HEK293 (cell line): ENCODE data around the gene GIMAP1.

Experiments used
- CTCF ChIA-PET: fragments of 350-600 bp; formaldehyde crosslinking; extraction: SDS; loops from one replicate; lab custom pipeline; 2021; ENCODE audit warnings: antibody characterized with exemption; lab: Yijun Ruan, JAX
- POLR2A ChIA-PET: fragments of 300-600 bp; formaldehyde crosslinking; extraction: SDS; loops from one replicate; lab custom pipeline; 2020; ENCODE audit warnings: antibody characterized with exemption, inconsistent platforms; lab: Yijun Ruan, JAX
- H3K27ac ChIP-seq: fragments of 200-500 bp; sonication (Bioruptor generic); 2 replicates; pipeline ENCODE4 v1.5.1; 2014; ENCODE audit warnings: low read depth, low read length, control low read depth, inconsistent platforms; ENCODE audit errors: extremely low read depth
- H3K36me3 ChIP-seq, 2 experiments: fragments of 200-500 bp in 1 of 2; sonication (Bioruptor generic) in 1 of 2; 1 replicate in 1 of 2; 2 replicates in 1 of 2; pipeline ENCODE4 v1.5.1; 2014 to 2017; ENCODE audit warnings: inconsistent platforms in 2 of 2, low read length in 2 of 2; ENCODE audit not compliant: control insufficient read depth in 2 of 2, insufficient read depth in 1 of 2
- H3K4me1 ChIP-seq: fragments of 200-500 bp; sonication (Bioruptor generic); 2 replicates; pipeline ENCODE4 v1.5.1; 2014; ENCODE audit warnings: mild to moderate bottlenecking, low read length, inconsistent platforms; ENCODE audit not compliant: control insufficient read depth, insufficient read depth
- H3K4me3 ChIP-seq: 2 replicates; pipeline ENCODE4 v1.5.1; 2011; ENCODE audit warnings: low read depth, mild to moderate bottlenecking, control low read depth, low read length, moderate library complexity
- H3K9me3 ChIP-seq: fragments of 200-500 bp; sonication (Bioruptor generic); 2 replicates; pipeline ENCODE4 v1.5.1; 2014; ENCODE audit warnings: low read depth, low read length, inconsistent platforms; ENCODE audit not compliant: control insufficient read depth, insufficient read depth
- HOXC10 ChIP-seq: sonication (generic); formaldehyde crosslinking; IDR thresholded peaks from 2 replicates; pipeline ENCODE4 v1.8.1; 2023; ENCODE audit warnings: mild to moderate bottlenecking, missing genetic modification reagents
- KLF17 ChIP-seq: fragments of 450-650 bp; formaldehyde crosslinking; IDR thresholded peaks from 2 replicates; pipeline ENCODE4 v1.5.1; 2016; ENCODE audit warnings: missing biosample characterization, missing genetic modification characterization
- TCF7L2 ChIP-seq: IDR thresholded peaks from 2 replicates; pipeline ENCODE4 v1.6.1; 2011; ENCODE audit warnings: low read depth, mild to moderate bottlenecking, inconsistent platforms, low read length, moderate library complexity, borderline replicate concordance
- ZBTB26 ChIP-seq: fragments of 450-650 bp; formaldehyde crosslinking; optimal IDR thresholded peaks from 2 replicates; pipeline ENCODE3; 2016; ENCODE audit warnings: missing biosample characterization, mild to moderate bottlenecking, missing genetic modification characterization
- ZNF10 ChIP-seq: fragments of 450-650 bp; formaldehyde crosslinking; IDR thresholded peaks from 2 replicates; pipeline ENCODE4 v1.5.1; 2017; ENCODE audit warnings: missing biosample characterization, missing genetic modification characterization
- ZNF138 ChIP-seq: fragments of 450-650 bp; formaldehyde crosslinking; IDR thresholded peaks from 2 replicates; pipeline ENCODE4 v1.5.1; 2016; ENCODE audit warnings: missing biosample characterization, missing genetic modification characterization, borderline replicate concordance
- ZNF248 ChIP-seq: fragments of 450-650 bp; formaldehyde crosslinking; IDR thresholded peaks from 2 replicates; pipeline ENCODE4 v1.5.1; 2017; ENCODE audit warnings: missing biosample characterization, missing genetic modification characterization
- ZNF292 ChIP-seq: fragments of 450-650 bp; formaldehyde crosslinking; IDR thresholded peaks from 2 replicates; pipeline ENCODE4 v1.5.1; 2016; ENCODE audit warnings: low read depth, missing biosample characterization, missing genetic modification characterization, borderline replicate concordance
- ZNF335 ChIP-seq: fragments of 450-650 bp; formaldehyde crosslinking; conservative IDR thresholded peaks from 2 replicates; pipeline ENCODE4 v1.5.1; 2016; ENCODE audit warnings: missing biosample characterization, missing genetic modification characterization
- ZNF354C ChIP-seq: fragments of 450-650 bp; formaldehyde crosslinking; IDR thresholded peaks from 2 replicates; pipeline ENCODE4 v1.5.1; 2016; ENCODE audit warnings: missing biosample characterization, missing genetic modification characterization, low read depth, borderline replicate concordance
- ZNF37A ChIP-seq: fragments of 450-650 bp; IDR thresholded peaks from 2 replicates; pipeline ENCODE4 v1.5.1; 2018; ENCODE audit warnings: missing biosample characterization, missing genetic modification characterization
- ZNF398 ChIP-seq: fragments of 450-650 bp; formaldehyde crosslinking; IDR thresholded peaks from 2 replicates; pipeline ENCODE4 v1.5.1; 2017; ENCODE audit warnings: missing biosample characterization, missing genetic modification characterization
- ZNF426 ChIP-seq: fragments of 450-650 bp; formaldehyde crosslinking; IDR thresholded peaks from 2 replicates; pipeline ENCODE4 v1.5.1; 2017; ENCODE audit warnings: missing biosample characterization, missing genetic modification characterization, mild to moderate bottlenecking, inconsistent platforms, moderate library complexity
- ZNF514 ChIP-seq: fragments of 450-650 bp; formaldehyde crosslinking; IDR thresholded peaks from 2 replicates; pipeline ENCODE4 v1.5.1; 2016; ENCODE audit warnings: missing biosample characterization, missing genetic modification characterization
- ZNF555 ChIP-seq: fragments of 450-650 bp; formaldehyde crosslinking; conservative IDR thresholded peaks from 2 replicates; pipeline ENCODE4 v1.5.1; 2017; ENCODE audit warnings: missing biosample characterization, mild to moderate bottlenecking, missing genetic modification characterization, inconsistent platforms
- ZNF561 ChIP-seq: fragments of 450-650 bp; IDR thresholded peaks from 2 replicates; pipeline ENCODE4 v1.5.1; 2018; ENCODE audit warnings: missing biosample characterization, missing genetic modification characterization, borderline replicate concordance
- ZNF580 ChIP-seq: fragments of 450-650 bp; formaldehyde crosslinking; IDR thresholded peaks from 2 replicates; pipeline ENCODE4 v1.5.1; 2016; ENCODE audit warnings: missing biosample characterization, missing genetic modification characterization
- ZNF623 ChIP-seq: fragments of 450-650 bp; formaldehyde crosslinking; IDR thresholded peaks from 2 replicates; pipeline ENCODE4 v1.5.1; 2016; ENCODE audit warnings: missing biosample characterization, missing genetic modification characterization
- ZNF76 ChIP-seq: fragments of 450-650 bp; formaldehyde crosslinking; IDR thresholded peaks from 2 replicates; pipeline ENCODE4; 2016; ENCODE audit warnings: low read depth, missing biosample characterization, missing genetic modification characterization, borderline replicate concordance
- ZNF776 ChIP-seq: fragments of 450-650 bp; formaldehyde crosslinking; IDR thresholded peaks from 2 replicates; pipeline ENCODE4 v1.5.0; 2017; ENCODE audit warnings: missing biosample characterization, missing genetic modification characterization, borderline replicate concordance
- ZNF791 ChIP-seq: fragments of 450-650 bp; formaldehyde crosslinking; IDR thresholded peaks from 2 replicates; pipeline ENCODE4 v1.5.1; 2016; ENCODE audit warnings: missing biosample characterization, missing genetic modification characterization
- ZSCAN18 ChIP-seq: fragments of 450-650 bp; formaldehyde crosslinking; IDR thresholded peaks from 2 replicates; pipeline ENCODE4 v1.5.1; 2016; ENCODE audit warnings: missing biosample characterization, missing genetic modification characterization
- ZSCAN5A ChIP-seq: fragments of 450-650 bp; formaldehyde crosslinking; IDR thresholded peaks from 2 replicates; pipeline ENCODE4 v1.5.1; 2016; ENCODE audit warnings: missing biosample characterization, missing genetic modification characterization

The GIMAP1 gene

GRCh38 chr7:150756858-150757257 lies 40.4 kb downstream of the GIMAP1 start (continued):
- TF ChIP-seq ZNF292 (no peak), ZNF138 (tag by site-specific recombination) (no peak), ZNF335 (tag by site-specific recombination) (no peak), ZNF561 (tag by site-specific recombination) (no peak), ZNF623 (tag by site-specific recombination) (no peak)

- TF ChIP-seq ZNF37A (no peak), ZNF248 (tag by site-specific recombination) (no peak), ZSCAN5A (tag by site-specific recombination) (no peak), ZNF76 (tag by site-specific recombination) (no peak)
- H3K27ac ChIP-seq = no peak overlapping the region
- POLR2A ChIA-PET = no interaction called here
- H3K4me3 ChIP-seq = no peak overlapping the region
- H3K36me3 ChIP-seq = no peaks in the 10 kb centered on the region
- CTCF ChIA-PET = interaction anchor here (0.9 to 1.6 kb wide), 2 partner anchors 19 to 311 kb away, joined by 4 to 11 read pairs; no protein-coding TSS in a partner anchor
- H3K9me3 ChIP-seq = no peaks in the 10 kb centered on the region
- H3K4me1 ChIP-seq = no peaks in the 10 kb centered on the region
Observed at GRCh38 chr7:150759479-150759878, 43.1 kb downstream of the GIMAP1 start.

GRCh38 chr7:150766334-150766709 lies 49.9 kb downstream of the GIMAP1 start:
- no peaks in the 10 kb centered on the region for H3K4me1 ChIP-seq
- no peaks in the 10 kb centered on the region for H3K9me3 ChIP-seq
- no peak overlapping the region for H3K27ac ChIP-seq
- H3K4me3 ChIP-seq = no peak overlapping the region
- no peaks in the 10 kb centered on the region for H3K36me3 ChIP-seq
- ChIA-PET POLR2A (no interaction called here), CTCF (no interaction called here)
- TF ChIP-seq ZNF138 (tag by site-specific recombination) (no peak), ZNF791 (tag by site-specific recombination) (no peak), ZBTB26 (no peak), ZNF398 (tag by site-specific recombination) (no peak), ZNF776 (tag by site-specific recombination) (no peak)

- ChIA-PET POLR2A (no interaction called here), CTCF (interaction anchor here (0.9 kb wide), 1 partner anchor 10 kb away, joined by 4 read pairs; no protein-coding TSS in a partner anchor)
- H3K36me3 ChIP-seq = no peaks in the 10 kb centered on the region
- H3K9me3 ChIP-seq = no peaks in the 10 kb centered on the region
- no peak overlapping the region for H3K27ac ChIP-seq
- TF ChIP-seq KLF17 (tag by site-specific recombination) (no peak), ZNF426 (no peak), ZNF555 (no peak), ZSCAN18 (tag by site-specific recombination) (no peak), ZNF580 (no peak), ZNF354C (tag by site-specific recombination) (no peak), ZNF10 (no peak), TCF7L2 (no peak), HOXC10 (CRISPR knock-in tag) (no peak), ZNF514 (no peak)
- no peak overlapping the region for H3K4me3 ChIP-seq
- no peaks in the 10 kb centered on the region for H3K4me1 ChIP-seq
Observed at GRCh38 chr7:150769768-150770167, 53.4 kb downstream of the GIMAP1 start.
